Activated CD8-positive, alpha-beta memory T cell treated with anti-CD3 and anti-CD28 coated beads, Interleukin-2, amount 50 U/mL, for 4 hours (primary cell): Measurements from ENCODE around the gene ARHGEF28.

Source experiments
- DNase-seq: peaks from one replicate; pipeline ENCODE4 v3.0.0-alpha.2; 2020

The ARHGEF28 gene

DNA sequence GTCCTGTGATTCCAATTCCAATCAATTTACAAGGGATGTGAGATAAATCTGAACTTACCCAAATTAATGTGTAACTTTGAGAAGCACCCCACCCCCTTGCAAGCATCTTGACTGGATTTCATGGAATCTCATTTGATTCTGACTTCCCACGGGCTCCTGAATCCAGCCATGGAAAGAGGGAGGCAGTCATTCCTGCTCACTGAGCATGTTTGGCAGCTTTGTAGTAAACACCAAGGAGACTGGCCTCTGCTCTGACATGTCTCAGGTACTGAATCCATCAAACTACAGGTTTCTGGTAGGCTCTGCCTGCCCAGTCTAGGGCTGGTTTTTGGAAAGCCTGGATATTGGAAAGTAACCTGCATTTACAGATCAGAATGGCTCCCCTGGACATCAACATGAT lies 357.6 kb downstream of the ARHGEF28 start:
- no peak for DNase-seq

DNA sequence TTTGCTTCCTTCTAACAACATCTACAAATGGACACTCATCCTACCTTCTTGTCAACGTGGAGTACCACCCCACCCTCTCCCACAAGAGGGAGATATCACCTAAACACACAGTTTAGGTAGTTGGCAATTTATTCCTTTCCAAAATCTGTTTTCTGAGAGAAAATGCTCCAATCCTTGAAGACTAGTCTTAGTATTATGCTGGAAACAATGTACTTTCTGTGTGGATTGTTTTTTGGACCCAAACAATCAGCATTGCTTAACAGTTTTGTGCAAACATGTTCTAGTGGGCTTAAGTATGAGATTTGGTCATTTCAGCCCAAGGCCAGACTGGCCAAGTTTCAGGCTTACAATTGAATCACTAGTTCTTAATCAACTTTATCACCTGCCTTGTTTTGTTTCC lies 359.1 kb downstream of the ARHGEF28 start:
- no peak for DNase-seq

- no peak for DNase-seq
Measured at GRCh38 chr5:73986729-73987128, 360.7 kb downstream of the ARHGEF28 start.

GRCh38 chr5:73987915-73988314 lies 361.9 kb downstream of the ARHGEF28 start:
- DNase-seq = no peak

DNA sequence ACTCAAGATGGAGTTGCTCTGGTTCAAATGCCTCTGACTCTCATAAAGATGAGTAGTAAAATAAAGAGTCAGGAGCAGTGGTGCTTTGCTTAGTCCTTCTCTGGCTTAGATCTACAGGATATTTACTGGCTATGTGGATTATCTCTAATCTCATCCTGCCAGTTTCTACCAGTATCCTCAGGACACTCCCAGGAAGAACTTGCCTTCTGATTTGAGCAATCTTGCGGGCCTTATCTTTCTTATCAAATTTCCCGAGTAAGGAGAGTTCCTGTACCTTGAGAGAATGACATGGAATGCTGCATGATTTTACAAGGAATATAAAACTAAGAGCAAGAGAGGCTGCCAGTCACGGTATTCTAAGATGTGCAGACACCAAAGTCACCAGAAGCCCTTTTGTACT lies 364.0 kb downstream of the ARHGEF28 start:
- DNase-seq = no peak
